Stimulated activated CD4-positive, alpha-beta T cell treated with anti-CD3 and anti-CD28 coated beads, Interleukin-12 subunit alpha, Interleukin-12 subunit beta, amount 100 ng/mL, for 48 hours (primary cell): ENCODE data around the gene MAP1B.
"Not testable (repeated sequence)": the region's sequence is repeated elsewhere in the genome, so short reads cannot be mapped to it uniquely, and the experiment has no call there.

Source experiments
- DNase-seq, 3 donors: peaks; one replicate each; pipeline ENCODE4 v3.0.0-alpha.2; 2020; ENCODE audit warnings: low read depth in 2 of 3, low spot score in 1 of 3

The MAP1B gene

GRCh38 chr5:72160329-72160728, 53.1 kb downstream of the MAP1B start:
- no peak for DNase-seq

GRCh38 chr5:72160959-72161358, 53.7 kb downstream of the MAP1B start:
- DNase-seq: no peak

- no peak for DNase-seq
Measured at GRCh38 chr5:72161951-72162350, 54.7 kb downstream of the MAP1B start.

DNA sequence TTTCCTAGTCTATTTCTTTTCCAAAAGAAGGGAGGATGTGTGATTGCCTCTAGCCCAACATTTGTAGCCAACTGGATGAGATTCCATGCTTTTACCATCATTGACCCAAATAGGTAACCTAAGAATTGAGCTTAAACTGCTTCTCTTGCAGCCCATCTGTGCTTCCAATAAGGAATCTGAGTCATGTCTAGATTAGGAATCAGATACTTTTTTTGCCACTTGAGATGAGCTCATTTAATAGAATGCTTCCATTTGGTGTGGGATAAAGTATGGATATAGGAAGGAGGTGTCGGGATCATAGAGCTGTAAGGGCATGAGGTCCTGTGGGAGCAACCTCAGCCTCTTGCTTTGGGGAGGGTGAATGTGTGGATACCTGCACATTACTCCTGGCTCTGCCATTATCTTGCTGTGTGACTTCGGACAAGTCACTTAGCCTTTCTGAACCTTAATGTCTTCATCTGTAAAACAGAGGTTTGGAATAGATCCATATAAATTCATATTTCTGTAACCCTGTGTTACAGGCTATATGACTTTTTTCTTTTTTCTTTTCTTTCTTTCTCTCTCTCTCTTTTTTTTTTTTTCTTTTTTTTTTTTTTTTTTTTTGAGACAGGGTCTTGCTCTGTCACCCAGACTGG, 56.2 kb downstream of the MAP1B start:
- no peak for DNase-seq

GRCh38 chr5:72166070-72166979, 59.0 kb downstream of the MAP1B start:
- DNase-seq: no peak

DNA sequence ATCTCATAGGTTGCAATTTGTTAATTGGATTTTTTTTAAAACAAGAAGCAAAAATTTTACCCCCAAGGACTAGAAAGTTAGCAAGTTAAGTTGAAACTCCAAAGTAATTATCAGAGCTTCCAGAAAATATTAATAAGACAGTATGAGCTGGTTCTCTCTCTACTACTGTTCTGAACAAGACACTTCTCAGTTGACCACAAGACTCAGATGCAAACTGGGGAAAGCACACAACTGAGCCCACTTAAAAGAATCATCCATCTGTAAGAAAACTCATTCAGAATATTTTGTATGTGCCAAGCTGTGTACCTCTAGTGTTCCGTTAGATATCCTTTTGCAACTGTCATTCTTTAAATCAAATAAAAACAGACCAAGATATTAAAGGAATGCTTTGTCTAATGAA, 60.0 kb downstream of the MAP1B start:
- no peak for DNase-seq

DNA sequence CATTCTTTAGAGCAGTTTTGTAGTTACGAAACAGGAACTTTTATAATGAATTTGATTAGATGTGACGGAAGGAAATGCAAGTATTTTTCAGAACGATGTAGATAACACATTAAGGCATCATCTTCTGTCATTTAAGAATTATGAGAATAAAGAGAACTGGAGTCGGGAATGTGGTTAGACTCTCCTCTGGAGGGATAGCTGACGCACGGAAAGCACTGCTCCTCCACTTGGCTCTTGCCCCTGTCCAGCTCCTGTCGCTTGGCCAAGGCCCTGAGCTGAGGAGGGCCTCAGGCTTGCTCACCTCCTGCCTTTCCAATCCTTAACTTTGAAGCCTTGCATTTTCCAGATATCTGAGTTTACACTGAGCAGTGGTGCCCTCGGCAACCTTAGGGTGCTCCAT, 60.5 kb downstream of the MAP1B start:
- no peak for DNase-seq

DNA sequence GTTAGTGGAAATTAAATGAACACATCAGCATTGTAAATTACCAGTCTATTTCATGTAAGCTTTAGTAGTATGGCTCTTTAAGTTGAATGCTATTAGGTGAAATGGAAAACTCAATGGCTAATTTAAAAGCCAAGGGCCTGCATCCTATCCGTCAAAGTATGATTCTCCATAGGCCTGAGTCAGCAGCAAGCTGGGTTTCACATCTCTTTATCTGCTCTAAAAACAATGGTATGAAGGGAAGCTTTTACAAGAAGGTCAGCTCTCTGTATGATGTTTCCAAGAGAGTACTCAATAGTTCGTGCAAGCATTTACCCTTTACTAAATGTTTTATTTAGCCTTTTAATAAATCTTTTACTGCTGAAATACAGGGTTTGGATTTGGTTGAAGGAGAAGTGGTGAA, 62.8 kb downstream of the MAP1B start:
- DNase-seq: no peak

GRCh38 chr5:72171181-72171580, 63.9 kb downstream of the MAP1B start:
- not testable (repeated sequence) for DNase-seq

GRCh38 chr5:72171667-72172066, 64.4 kb downstream of the MAP1B start:
- DNase-seq: peak in 2 of 3 donors; percentile 10 to 19

GRCh38 chr5:72172786-72173185, 65.5 kb downstream of the MAP1B start:
- no peak for DNase-seq

DNA sequence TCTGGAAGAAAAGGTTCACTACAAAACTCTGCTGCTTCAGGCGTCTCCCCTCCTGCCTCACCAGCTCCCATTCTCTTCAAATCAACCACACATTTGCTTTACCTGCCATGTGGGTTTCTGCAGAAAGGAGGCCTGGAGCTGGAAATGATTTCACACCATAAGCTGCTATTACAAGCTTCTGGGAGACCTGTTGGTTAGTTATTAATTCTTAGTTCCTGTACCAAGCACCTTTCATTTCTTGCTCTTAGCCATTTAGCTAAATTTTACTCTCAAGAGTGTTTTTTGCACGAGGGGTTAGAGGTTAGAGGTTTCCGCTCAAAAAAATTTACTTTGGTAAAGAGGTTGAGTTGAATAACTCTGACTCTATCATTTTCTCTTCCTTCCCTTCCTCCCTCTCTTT, 70.3 kb downstream of the MAP1B start:
- DNase-seq: no peak

GRCh38 chr5:72179028-72179815, 71.9 kb downstream of the MAP1B start:
- DNase-seq: no peak

DNA sequence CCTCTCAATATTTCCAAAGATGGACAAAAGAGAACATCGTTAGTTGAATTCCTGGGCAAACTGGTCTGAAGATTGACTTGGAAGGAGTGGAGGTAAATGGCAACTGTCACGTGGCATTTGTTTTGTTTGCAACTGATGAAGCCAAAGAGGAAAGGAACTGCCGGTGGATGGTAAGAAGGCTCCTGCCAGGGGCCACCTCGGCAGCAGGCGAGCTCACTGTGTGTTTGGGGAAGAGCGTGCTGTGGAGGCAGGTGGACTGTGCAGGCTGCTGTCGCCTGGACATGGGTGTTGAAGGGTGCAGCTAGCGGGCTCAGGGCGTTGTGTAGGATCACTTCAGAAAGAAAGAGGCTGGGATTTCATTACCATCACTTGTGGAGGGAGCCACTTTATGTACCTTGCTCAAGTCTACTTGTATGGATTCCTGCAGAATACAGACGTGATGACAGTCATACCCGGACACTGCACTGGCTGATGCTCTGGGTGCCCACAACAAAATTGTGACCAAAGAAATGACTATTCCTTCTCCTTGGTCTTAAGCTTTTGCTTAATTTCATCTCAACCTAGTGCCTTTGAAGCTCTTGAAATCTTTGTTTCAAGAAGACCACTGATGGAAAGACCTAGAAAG, 72.7 kb downstream of the MAP1B start:
- no peak for DNase-seq

DNA sequence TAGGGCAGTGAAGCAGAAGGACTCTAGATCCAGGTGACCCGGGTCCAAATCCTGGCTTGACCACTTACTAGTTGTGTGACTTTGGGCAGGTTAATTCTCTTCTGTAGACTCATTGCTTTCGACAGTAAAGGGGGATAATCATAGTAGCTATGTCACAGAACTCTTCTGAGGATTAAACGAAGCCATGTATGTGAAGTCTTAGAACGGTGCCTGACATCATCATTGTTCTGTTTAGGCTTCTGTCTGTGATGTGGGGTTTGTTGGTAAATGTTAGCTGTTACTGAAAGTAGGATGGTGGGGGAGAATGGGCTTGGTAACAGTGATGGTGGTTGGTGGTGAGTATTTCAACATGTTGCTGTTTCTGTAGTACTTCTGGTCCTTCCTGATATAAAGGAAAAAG, 73.7 kb downstream of the MAP1B start:
- DNase-seq: no peak

DNA sequence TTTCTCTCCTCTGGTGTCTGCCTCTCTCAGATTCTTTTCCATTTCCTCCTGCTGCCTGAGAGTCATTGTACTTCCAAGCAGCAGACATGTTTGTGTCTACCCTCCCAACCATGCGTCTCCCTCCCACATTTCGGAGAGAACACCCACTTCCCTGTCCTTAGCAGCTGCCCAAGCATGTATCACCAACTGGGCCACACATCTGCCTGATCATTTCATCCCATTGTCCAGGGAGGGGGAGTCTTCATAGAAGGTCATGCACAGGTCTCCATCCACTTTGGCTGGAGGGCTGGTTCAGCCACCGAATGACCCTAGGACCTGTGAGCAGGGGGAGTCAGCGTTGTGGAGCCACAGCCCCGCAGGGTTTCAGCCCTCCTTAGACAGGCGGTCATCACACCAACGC, 75.4 kb downstream of the MAP1B start:
- no peak for DNase-seq

GRCh38 chr5:72183101-72183520, 75.8 kb downstream of the MAP1B start:
- no peak for DNase-seq

- DNase-seq: no peak
Measured at GRCh38 chr5:72184408-72184807, 77.1 kb downstream of the MAP1B start.

DNA sequence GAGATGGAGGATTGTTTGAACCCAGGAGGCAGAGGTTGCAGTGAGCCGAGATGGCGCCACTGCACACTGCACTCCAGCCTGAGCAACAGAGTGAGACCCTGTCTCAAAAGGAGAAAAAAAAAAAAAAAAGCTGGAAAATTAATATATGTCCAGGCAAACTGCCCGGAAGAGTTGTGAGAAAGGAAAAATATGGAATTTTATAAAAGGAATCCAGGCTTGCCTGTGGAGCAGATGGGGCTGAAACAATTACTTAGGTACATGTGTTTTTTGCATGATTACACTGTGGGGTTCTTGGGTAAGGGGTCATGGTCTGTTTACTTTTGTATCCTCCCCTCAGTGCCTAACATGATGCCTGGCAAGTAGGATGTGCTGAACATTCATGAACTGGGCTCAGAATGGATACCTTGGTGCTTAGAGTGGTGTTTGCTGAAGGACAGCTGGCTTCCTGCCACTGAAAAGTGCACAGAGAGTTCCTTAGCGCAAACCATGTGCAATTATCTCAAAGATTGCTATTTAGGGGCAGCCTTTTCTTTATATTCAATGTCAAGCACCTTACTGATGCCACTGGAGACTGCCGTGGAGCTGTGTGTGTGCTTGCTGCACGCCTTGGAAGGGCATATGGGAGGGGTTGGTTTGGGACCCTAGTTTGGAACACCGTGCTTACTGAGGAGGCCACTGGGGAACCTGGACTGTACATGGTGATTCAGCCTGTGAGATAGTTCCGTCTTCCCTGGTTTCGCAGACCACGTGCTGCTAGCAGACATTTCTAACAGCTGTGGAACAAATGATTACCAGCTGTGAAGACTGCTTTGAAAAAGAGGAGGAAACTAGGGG, 78.4 kb downstream of the MAP1B start:
- DNase-seq: no peak

- DNase-seq: no peak
Measured at GRCh38 chr5:72187388-72188075, 80.3 kb downstream of the MAP1B start.
